ENCODE data around the gene MR1.

The MR1 gene

DNA sequence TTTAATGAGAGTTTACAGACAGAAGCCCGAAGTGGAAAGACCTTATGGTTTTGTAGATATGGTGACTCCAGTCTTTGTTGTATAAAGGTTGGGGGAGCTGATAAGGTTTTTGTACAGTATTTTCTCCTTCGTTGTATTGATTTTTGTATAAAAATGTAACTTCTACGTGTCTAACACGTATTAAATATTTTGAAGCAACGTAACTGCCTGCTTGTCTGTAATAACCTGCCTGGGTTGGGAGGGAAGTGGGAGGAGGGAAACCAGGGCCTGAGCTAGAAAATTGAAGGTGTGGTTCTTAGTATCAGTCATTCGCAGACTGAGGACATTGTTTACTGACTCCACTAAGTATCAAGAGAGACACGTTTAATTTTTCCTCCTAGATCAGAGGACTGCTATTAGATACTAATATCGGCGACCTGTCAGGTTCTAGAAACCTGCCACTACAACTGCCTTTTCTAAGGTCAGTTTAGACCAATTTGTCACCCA lies 56.9 kb downstream of the MR1 start:
- in situ Hi-C loops (cut with MboI; ENCODE audit: low sequenced_read_pairs), result no loop called here

DNA sequence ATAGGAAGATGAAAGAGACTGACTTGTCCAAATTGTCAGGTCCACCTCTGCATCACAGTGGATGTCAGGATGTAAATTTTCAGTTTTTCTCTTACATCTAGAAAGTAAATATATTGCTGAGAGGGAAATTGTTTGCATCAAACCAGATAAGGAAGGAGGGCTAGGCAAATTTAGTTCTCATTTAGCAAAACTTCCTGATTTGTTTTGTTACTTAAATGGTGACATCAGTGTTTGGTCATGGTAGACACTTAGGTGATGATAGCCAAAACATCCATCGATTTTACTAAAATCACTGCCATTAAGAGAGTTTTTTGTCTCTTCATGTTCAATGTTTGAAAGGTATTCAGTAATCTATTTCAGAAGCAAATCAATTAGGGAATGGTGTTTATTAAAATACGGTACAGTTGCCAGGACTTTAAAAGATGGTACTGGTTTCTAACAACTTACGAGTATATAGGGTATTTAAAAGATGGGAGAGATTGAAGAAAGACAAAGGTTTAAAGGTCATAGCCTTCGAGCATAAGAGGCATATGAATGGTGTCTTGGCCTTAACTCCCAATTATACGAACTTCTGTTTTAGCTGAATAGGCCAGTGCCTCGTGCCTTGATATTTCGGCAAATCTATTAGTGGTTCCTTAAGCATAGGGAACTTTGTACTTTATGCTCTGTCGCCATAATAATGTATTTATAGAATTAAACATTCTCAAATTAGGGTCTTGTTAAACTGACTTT lies 57.7 kb downstream of the MR1 start:
- in situ Hi-C loops (cut with MboI; ENCODE audit: low sequenced_read_pairs), result no loop called here

DNA sequence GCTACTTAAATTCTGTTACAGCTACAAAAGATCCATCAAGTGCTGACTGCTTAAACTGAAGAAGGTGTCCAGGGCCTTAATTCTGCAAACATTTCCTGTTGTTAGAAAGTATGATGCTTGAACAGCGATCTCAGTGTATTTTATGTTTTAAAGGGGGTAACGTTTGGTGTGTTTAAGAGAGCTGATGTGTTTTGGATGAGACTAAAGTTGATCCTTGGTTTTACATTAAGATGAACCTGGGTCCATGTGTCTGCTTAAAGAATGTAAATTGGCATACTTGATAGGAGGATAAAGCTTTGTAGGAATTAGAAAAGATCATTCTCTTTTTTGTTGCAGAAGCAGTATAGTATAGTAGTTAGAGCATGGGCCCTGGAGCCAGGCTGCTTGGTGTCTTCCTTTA lies 58.3 kb downstream of the MR1 start:
- in situ Hi-C loops (cut with MboI; ENCODE audit: low sequenced_read_pairs), result no loop called here

DNA sequence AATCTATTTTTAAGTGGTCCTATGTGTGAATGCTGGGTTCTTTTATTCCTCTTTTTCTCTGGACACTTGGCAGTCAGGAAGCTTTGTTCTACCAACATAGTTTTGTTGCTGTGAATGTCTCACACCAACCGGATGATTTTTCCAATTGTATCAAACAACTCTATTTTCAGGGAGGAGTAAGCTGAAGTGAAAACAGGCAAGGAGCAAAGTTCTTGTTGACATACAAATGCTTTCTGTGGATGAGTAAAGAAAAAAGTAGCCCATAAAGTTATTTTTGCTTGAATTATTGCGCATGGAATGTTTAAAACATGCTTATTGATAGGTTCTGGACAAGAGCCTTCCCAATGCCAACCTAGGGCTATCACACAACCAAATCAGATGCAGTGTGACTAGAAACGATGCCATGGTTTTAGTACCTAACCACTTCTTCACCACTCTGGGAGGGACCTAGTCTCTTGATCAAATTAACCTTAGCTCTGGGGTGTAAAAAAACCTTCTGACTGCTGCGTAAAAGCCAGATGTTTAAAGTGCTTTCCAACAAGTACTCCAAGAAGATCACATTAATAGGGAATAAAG lies 59.2 kb downstream of the MR1 start:
- in situ Hi-C loops (cut with MboI; ENCODE audit: low sequenced_read_pairs), result no loop called here

DNA sequence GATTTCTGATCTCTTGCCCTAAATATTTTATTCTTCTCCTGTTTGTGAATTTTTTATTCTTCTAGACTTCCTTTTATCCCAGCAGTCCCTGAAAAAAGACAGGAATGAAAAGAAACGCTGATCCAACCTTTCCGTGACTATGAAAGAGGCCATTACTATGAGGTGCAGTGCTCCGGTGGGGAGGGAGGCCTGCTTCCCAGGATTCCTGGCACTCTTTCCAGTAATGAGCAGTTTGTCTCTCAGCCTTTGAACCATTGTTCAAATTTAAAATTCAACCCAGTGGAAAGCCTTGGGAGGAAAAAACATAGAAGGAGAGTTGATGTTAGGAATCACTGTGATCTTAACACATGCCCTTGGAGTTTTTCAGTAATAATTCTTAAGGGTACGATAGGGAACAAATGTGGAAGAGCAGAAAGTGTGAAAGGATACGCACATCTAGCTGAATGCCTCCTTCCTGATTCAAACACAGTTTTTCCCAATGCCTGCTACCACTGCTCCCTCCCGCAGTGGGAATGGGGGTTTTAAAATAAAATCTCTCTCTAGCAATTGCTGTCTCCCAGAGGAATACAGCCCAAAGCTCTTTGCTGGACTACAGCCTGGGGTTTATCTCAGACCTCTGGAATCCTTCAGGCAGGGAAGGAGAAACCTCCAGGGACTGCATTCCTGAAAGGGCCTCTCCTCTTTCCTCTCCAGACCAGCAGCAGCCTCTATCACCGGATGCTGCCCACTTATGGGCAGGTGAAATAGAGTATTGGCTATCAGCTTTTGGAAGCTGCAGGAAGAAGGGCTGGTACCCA lies 60.8 kb downstream of the MR1 start:
- in situ Hi-C loops (cut with MboI; ENCODE audit: low sequenced_read_pairs), result no loop called here

DNA sequence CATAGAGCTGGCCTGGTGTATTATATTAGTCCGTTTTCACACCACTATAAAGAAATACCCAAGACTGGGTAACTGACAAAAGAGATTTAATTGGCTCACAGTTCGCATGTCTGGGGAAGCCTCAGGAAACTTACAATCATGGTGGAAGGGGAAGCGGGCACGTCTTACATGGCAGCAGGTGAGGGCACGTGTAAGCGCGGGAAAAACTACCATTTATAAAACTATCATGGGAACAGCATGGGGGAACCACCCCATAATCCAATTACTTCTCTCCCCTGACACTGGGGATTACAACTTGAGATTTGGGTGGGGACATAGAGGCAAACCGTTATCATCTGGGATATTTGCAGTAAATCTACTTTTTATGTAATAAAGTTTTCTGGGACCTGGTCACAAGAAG lies 61.5 kb downstream of the MR1 start:
- in situ Hi-C loops (cut with MboI; ENCODE audit: low sequenced_read_pairs), result no loop called here

DNA sequence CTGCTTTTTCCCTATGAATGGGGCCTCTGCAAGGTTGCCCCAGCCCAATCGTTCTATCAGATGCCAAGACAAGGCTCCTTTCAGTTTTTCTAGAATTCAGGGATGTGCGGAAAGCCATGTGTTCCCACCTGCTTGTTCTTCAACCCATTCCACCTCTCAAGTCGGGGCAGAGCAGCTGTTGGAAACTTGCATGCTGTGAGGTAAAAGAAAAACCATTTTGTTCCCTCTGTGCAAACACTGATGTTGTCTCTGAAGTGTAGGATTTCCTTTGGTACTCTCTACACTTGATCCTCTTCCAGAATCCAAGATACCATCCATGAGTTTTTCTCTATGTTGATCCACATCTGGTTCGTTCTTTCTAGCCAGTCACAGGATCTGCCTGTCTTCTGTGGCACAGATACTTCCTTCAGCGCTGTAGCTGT lies 62.0 kb downstream of the MR1 start:
- in situ Hi-C loops (cut with MboI; ENCODE audit: low sequenced_read_pairs), result no loop called here

DNA sequence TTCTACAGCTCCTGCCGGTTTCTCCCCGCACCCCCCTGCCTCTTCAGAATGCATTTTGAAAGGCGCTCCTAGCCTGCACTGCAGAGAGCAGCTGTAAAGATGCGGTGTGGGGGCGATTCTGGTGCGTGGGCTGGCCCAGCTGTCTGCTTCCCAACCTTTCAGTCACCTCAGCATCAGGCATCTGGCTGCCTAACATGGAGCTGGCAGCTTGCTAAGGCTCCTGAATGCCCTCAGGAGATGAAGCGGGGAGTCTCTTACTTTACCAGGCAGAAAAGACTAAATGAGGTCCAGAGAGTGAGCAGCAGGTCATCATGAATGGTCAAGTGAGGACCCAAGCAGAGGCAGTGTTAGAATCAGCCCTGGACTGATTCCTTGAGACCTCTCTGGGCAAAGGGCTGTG lies 63.5 kb downstream of the MR1 start:
- in situ Hi-C loops (cut with MboI; ENCODE audit: low sequenced_read_pairs), result no loop called here

DNA sequence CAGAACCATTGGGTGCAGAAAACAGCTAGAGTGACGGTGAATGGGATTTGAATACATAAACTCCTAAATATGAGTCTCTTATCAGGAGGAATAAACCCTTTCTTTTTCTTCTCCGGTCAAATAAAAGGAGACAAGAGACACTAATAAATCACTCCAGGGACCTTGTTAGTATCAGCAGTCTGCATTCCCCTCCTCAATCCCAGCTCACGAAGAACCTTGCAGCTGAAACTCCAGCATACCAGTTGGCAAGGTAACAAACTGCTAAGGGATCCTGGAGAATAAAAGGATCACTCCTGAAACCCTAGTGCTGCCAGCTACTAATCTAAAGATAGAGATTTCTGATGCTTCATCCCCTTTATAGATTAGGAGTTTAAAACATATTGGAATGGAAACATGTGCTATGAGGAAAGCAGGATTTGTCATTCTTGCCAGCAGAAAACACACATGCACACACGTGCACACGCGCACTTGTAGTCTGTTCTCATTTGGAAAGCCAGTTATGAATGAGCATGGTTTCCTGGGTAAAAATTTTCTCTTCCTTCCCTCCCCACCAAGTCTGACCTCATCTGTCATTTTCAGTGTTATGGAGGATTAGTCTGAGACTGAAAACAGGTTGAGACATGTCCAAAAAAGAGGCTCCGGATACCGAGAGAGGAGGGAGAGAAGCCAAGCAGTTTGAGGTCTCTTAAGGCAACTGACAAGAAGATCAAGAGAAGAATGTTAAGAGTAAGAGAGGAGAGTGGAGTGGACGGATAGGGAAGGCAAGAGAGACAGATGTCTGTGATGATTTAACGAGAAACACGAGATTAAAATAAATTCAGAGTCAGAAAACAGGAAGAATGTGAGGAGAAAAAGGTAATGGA lies 65.6 kb downstream of the MR1 start:
- in situ Hi-C loops (cut with MboI; ENCODE audit: low sequenced_read_pairs), result no loop called here

DNA sequence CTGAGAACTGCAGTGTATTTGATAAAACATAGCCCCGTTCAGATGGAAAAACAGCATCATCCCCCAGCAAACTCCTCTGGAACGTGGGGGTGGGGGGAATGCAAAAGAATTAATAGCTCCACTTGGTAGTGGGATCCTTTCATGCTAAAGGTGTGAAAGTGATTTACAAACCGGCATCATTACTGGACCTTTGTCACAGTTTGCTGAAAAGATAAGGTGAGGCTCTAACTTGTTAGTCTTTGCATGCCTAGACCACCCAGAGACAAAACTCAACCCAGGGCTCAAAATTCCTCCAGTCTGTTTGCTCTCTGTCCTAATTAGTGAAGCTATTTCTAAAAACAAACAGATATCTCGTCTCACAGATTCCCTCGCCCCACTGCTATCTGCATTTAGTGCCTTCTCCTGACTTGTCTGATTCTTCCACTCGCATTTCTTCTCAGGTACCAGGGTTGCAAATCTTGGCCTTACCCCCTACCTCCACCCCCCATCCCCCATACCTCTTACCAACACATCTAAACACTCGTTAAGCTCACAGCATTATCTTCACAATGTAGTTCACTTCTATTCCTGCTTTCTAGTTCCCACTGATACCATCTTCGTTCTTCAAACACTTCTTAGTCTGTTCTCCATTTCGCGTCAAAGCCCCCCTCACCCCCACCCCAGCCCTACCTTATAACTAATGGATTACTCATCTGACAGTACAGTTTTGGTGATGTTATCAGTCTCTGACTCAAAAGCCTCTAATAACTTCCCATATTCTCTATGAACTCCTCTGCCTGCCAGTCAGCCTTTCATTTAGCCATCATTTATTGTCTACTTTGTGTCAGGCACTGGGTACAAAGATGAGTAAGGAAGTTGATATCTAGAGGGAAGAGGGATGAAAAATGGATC lies 66.5 kb downstream of the MR1 start:
- in situ Hi-C loops (cut with MboI; ENCODE audit: low sequenced_read_pairs), result no loop called here

DNA sequence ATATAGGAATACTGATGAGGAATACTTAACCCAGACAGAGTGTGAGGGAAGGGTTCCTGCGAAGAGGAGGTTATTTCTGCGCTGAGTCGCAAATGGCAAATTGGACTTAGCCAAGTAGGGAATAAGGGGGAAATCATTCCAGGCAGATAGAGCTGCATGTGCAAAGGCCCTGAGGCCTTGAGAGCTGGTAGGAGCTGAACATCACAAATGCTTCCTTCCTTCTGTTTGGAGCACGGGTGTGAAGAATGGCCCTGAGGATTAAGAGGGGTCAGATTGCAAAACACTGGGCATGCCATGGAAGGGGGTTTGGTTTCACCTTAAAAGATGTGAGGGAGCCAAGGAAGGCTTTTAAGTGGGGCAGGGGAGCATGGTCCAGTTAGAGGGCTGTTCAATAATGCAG lies 67.2 kb downstream of the MR1 start:
- in situ Hi-C loops (cut with MboI; ENCODE audit: low sequenced_read_pairs), result no loop called here

DNA sequence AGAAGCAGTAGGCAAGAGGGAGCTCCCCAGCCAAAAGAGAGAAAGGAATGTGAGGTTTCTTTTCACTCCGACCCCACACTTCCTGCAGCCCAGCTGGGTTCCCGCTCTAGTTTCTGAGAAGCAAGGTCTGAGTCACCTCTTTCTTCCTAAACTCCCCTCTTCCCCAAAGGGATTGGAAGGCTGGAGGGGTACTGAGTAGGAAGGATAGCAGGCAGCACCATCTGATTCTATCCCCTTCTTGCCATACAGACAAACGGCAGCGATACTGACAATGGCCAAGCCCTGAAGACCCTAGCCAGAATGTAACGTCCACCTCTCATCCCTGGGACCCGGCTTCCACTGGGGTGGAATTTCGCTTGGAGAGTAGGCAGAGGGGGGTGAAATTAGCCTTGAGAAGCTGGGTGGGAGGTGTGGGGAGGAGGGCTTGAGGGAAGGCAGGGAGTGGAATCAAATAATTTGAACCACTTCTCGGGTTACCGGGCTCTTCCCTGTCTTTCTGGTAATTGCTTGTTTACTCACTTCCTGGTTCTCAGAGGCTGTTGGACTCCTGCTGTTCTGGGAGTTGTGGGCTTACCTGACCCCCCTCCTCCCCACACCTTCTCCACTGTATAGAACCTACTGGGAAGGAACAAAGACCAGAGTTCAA lies 67.9 kb downstream of the MR1 start:
- in situ Hi-C loops (cut with MboI; ENCODE audit: low sequenced_read_pairs), result no loop called here

DNA sequence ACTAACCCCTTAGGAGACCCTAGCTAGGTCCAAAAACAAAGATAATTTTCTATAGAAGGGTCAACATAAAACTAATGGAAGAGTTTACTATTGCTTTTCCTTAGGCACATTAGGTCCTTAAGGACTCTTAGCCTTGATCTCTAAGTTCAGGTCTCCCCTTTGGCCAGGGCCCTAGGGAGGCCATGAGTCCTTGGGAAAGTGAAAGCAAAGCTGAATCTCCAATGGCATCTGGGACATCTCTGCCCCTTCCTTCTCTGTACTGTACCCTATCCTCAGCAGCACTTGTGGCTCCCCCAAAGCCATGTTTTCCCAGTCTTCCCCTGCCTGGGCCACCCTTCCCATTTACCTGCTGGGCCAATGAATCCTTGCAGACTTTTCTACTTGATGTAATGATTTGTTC lies 69.1 kb downstream of the MR1 start:
- in situ Hi-C loops (cut with MboI; ENCODE audit: low sequenced_read_pairs), result no loop called here

DNA sequence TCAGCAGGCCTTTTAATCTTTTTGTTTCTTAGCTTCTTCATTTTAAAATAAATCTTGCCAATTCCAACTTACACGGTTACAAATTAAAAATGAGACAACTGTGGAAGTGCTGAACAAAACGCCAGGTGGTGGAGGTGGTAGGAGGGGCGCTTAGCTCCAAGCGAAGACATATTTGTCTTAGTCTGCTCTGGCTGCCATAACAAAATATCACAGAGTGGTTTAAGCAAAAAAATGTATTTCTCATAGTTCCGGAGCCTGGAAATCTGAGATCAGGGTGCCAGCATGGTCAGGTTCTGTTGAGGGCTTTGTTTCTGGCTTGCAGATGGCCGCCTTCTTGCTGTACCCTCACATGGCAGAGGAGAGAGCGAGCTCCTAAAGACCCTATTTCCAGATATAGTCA lies 69.6 kb downstream of the MR1 start:
- in situ Hi-C loops (cut with MboI; ENCODE audit: low sequenced_read_pairs), result no loop called here

DNA sequence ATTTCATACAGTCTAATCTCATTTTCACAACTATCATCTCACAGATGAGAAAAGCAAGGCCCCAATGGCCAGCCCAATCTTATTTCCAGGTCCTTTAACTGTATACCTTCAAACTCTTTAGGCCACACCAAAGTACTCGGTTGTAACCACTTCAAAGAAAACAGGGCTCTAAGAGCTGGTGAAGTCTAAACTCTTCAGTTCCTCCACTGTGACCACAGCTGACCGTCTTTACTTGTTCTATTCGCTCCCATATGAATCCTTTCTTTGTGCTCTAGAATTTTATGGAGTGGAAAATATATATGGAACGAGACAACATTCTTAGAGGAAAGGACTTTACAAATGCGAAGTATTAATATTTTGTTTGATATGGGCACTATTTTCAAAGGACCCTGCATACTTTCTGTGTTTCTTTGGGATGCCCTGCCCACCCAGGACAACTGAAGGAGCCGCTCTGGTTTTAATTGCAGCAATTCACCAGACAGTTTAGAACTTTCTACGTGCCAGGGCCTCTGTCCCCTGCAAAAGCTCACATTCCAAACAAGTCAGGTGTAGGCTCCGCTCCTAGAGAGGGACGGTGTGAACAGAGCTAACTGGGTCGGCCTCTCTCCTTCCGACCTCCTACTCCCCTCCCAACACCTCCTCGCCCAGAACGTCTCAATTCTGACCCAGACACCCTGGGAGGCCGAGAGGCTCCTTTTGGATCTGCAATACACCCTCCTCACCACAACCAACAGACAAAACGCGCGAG lies 70.4 kb downstream of the MR1 start:
- in situ Hi-C loops (cut with MboI; ENCODE audit: low sequenced_read_pairs), result no loop called here

DNA sequence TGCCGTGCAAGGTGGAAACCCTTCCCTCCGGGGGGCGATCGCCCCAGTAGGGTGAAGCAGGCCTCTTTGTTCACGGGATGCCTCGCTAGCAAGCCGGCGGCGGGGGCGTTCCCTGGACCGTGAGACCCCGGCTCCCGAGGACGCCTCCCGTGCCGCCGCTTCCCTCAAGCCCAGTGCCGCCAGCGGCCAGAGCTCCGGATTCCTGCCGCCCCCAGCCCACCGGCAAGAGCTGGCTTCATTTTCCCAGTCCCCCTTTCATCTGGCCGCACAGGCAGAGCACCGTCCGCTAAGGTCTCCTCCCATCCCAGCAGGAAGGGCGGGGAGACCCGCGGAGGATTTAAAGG lies 71.0 kb downstream of the MR1 start:
- in situ Hi-C loops (cut with MboI; ENCODE audit: low sequenced_read_pairs), result no loop called here

DNA sequence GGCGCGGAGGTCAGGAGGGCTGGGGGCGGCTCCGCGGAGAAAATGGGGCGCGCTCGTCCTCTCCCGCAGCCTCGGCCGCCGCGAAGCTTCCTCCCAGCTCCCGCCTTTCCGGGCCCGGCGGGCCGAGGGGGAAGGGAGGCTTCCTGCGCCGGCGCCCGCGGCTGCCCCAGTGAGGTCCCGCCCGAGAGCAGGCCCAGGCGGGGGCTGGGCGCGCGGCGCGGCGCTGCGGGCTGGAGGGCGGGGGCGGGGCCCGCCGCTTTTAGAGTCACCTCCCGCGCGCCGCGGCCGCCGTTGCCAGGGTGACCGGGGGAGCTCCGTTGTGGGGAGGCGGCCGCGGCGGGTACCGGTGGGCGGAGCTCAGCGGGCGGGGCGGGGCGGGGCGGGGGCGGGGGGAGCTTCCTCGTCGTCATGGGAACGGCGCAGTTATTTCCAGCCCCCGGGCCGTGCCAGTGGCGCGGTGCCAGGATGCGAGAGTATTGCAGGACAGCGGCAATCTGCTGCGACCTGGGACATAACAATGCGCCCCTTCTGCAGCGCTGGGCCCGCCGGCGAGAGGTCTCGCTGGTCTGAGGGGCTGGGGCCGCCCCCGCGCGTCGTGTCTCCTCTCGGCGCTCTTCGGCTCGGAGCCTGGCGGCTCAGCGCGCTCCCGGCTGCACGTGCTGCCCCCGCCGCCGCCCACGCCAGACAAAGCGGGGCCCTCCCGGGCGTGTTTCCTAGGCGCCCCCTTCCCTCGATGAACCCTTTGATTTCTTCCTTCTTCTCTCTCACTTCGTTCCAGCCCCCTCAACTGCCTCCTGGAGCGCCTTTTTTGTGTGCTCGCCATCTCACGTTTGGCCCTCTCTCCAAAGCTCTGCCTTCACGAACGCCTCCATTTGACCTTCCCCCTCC lies 71.6 kb downstream of the MR1 start:
- in situ Hi-C loops (cut with MboI; ENCODE audit: low sequenced_read_pairs), result no loop called here

DNA sequence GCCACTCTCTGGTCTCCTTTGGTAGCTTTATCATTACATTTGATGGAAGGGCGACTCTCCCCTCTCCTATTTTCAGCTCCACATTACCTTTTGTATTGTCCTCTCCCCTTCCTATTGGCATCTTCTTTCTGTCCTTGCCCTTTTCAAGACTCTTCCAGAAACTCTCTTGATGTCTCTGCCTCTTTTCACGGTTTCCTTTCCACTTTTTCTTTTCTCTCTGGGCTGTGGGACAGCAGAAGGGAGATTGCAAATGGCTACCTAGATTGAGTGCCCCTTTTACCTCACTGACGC lies 72.2 kb downstream of the MR1 start:
- in situ Hi-C loops (cut with MboI; ENCODE audit: low sequenced_read_pairs), result no loop called here

Data from hTERT RPE-1 (cell line).